ENCODE measurements around the gene PARD3. TPM values are rescaled to one million over a fixed set of nuclear protein-coding genes. Genes with fewer than 3 reads are reported as not detected.

The PARD3 gene
- total and polyA plus RNA-seq, 10 of the 15 experiments (the other 5 are each of a cell fraction or from before 2014, with no cell fraction given), result 2.6 to 43.1 (median 13.9) TPM

DNA sequence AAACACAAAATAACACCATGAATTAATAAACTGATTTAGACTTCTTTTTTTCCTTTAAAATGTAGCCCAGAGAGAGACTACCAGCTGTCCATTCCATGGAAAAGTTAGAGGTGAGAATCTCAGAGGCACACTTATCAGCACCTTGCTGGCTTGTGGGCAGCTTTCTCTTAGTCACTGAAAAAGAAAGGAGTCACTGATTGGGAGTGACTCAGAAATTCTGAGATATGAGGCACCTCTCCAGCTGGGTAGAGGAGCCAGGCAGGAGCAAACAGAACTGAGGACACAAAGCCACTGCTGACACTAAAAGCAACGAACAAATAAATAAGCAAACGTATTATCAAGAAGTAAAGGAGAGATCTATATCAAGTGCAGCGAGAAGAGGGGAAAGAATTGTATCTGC, 310.6 kb downstream of the PARD3 start (continued):
- TF ChIP-seq, protein P1, sequence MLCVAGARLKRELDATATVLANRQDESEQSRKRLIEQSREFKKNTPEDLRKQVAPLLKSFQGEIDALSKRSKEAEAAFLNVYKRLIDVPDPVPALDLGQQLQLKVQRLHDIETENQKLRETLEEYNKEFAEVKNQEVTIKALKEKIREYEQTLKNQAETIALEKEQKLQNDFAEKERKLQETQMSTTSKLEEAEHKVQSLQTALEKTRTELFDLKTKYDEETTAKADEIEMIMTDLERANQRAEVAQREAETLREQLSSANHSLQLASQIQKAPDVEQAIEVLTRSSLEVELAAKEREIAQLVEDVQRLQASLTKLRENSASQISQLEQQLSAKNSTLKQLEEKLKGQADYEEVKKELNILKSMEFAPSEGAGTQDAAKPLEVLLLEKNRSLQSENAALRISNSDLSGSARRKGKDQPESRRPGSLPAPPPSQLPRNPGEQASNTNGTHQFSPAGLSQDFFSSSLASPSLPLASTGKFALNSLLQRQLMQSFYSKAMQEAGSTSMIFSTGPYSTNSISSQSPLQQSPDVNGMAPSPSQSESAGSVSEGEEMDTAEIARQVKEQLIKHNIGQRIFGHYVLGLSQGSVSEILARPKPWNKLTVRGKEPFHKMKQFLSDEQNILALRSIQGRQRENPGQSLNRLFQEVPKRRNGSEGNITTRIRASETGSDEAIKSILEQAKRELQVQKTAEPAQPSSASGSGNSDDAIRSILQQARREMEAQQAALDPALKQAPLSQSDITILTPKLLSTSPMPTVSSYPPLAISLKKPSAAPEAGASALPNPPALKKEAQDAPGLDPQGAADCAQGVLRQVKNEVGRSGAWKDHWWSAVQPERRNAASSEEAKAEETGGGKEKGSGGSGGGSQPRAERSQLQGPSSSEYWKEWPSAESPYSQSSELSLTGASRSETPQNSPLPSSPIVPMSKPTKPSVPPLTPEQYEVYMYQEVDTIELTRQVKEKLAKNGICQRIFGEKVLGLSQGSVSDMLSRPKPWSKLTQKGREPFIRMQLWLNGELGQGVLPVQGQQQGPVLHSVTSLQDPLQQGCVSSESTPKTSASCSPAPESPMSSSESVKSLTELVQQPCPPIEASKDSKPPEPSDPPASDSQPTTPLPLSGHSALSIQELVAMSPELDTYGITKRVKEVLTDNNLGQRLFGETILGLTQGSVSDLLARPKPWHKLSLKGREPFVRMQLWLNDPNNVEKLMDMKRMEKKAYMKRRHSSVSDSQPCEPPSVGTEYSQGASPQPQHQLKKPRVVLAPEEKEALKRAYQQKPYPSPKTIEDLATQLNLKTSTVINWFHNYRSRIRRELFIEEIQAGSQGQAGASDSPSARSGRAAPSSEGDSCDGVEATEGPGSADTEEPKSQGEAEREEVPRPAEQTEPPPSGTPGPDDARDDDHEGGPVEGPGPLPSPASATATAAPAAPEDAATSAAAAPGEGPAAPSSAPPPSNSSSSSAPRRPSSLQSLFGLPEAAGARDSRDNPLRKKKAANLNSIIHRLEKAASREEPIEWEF (IDR thresholded peaks at IDR 0.05; ENCODE audit: insufficient replicate concordance, low read depth, low read length), result no peak
- TF ChIP-seq BCL11A (IDR thresholded peaks at IDR 0.05; ENCODE audit: low read depth, low read length) (no peak), EGR1 (IDR thresholded peaks at IDR 0.05; ENCODE audit: borderline replicate concordance in 1 of 2, low read depth in 2 of 2, low read length in 2 of 2) (no peak)

DNA sequence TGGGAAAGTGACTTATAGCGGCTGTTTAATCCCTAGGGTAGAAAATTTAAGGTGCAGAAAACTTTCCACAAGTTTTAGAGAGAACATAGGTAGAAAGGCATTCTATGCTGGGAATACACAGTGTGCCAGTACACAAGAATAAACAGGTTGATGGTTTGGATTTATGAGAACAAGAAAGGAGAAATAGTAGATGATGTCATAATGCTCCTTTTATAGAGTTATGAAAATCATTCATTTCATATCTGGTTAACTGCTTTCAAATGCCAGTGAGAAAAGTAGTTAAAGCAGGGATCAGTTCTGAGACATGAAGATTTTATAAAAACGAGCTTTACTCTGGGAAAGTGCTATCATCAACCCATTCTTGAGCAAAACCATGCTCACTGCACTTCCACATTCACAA, 311.4 kb downstream of the PARD3 start:
- TF ChIP-seq SIN3A (IDR thresholded peaks at IDR 0.05; ENCODE audit: low read depth, low read length) (no peak), ATF7 (IDR thresholded peaks at IDR 0.05; ENCODE audit: low read depth) (peak; percentile 79)
- H3K27me3 ChIP-seq (replicated peaks in 1 of 2; ENCODE audit: control insufficient read depth in 2 of 2, insufficient read depth in 2 of 2, low read length in 1 of 2), result no peaks in the 10 kb centered on the region
- in situ Hi-C loops (cut with MboI) (no loop called here), intact Hi-C loops (cut with micrococcal nuclease; ENCODE audit: unreplicated experiment) (no loop called here)
- H3K27ac ChIP-seq (ENCODE audit: control insufficient read depth, insufficient read depth), result no peak overlapping the region
- H2AFZ ChIP-seq (ENCODE audit: control insufficient read depth, low read depth, low read length), result no peak overlapping the region
- H3K36me3 ChIP-seq (ENCODE audit: control insufficient read depth in 2 of 2, insufficient read depth in 2 of 2, low read length in 1 of 2), result no peaks in the 10 kb centered on the region
- no TSS peak for BruUV-seq (replicated peaks)
- H3K4me2 ChIP-seq (ENCODE audit: control insufficient read depth, insufficient read depth), result no peak overlapping the region
- RAD21 ChIA-PET (ENCODE audit: unreplicated experiment), result interaction anchor here (0.7 to 1.1 kb wide), 3 partner anchors 89 to 281 kb away, joined by 3 read pairs; no protein-coding TSS in a partner anchor
- no peak overlapping the region for H3K9ac ChIP-seq (ENCODE audit: control insufficient read depth, insufficient read depth, low read length)
- no peak for FAIRE-seq
- no peaks in the 10 kb centered on the region for H3K9me3 ChIP-seq (replicated peaks; ENCODE audit: control insufficient read depth, insufficient read depth, low read length)
- WGBS (ENCODE audit: insufficient coverage, insufficient replicate concordance, low lambda C conversion rate, missing lambda C conversion rate), result 19% methylated on average over 2 of the region's 2 CpGs
- no peak overlapping the region for H3K4me3 ChIP-seq
- DNase-seq (ENCODE audit: low read depth, low spot score), result no peak
- H3K79me2 ChIP-seq (ENCODE audit: control insufficient read depth, insufficient read depth, low read length), result no peaks in the 10 kb centered on the region
- H3K4me1 ChIP-seq (ENCODE audit: control insufficient read depth, insufficient read depth, low read length), result no peaks in the 10 kb centered on the region
- no peaks in the 10 kb centered on the region for H4K20me1 ChIP-seq (ENCODE audit: control insufficient read depth, insufficient read depth)
- POLR2A ChIA-PET, result interaction anchor here (0.6 to 1.3 kb wide), 2 partner anchors 9 to 114 kb away, joined by 3 read pairs; no protein-coding TSS in a partner anchor
- SMC1A ChIA-PET (ENCODE audit: uncharacterized antibody, unreplicated experiment), result interaction anchor here (0.7 to 2.3 kb wide), 5 partner anchors 15 to 727 kb away, joined by 3 to 8 read pairs (median 3); no protein-coding TSS in a partner anchor
- CTCF ChIA-PET, result interaction anchor here (1.3 to 2.5 kb wide), 2 partner anchors 19 to 135 kb away, joined by 3 to 6 read pairs; no protein-coding TSS in a partner anchor
- peak; percentile 32 for ATAC-seq

Measured in GM12878 (cell line).